Stomach (tissue), 9 donors: Measurements from ENCODE around the gene OBSL1. TPM values are rescaled to one million over a fixed set of nuclear protein-coding genes. Genes with fewer than 3 reads are reported as not detected.

Experiments used
- DNase-seq, 2 donors: peaks; one replicate each; pipeline versions ENCODE4 v3.0.0 to v3.0.0-alpha.2; 2013 to 2019
- H3K27ac ChIP-seq, 5 donors: fragments of 200-600 bp in 4 of 5; sonication (generic) in 4 of 5; one replicate each; pipeline ENCODE4 v1.5.1; 2013 to 2019; ENCODE audit warnings: mild to moderate bottlenecking in 1 of 5, moderate library complexity in 1 of 5
- H3K27me3 ChIP-seq, 3 donors: fragments of 200-600 bp; sonication (generic); one replicate each; pipeline ENCODE4 v1.5.1; 2017 to 2019; ENCODE audit warnings: mixed run types in 1 of 3
- H3K36me3 ChIP-seq, 4 donors: fragments of 200-600 bp; sonication (generic); 1 replicate in 3 of 4; 2 replicates in 1 of 4; pipeline ENCODE4 v1.5.1; 2016 to 2019
- H3K4me1 ChIP-seq, 4 donors: fragments of 200-600 bp; sonication (generic); one replicate each; pipeline ENCODE4 v1.5.1; 2016 to 2019
- H3K4me3 ChIP-seq, 4 donors: fragments of 200-600 bp; sonication (generic) in 3 of 4; one replicate each; pipeline ENCODE4 v1.5.1; 2016 to 2019; ENCODE audit warnings: mild to moderate bottlenecking in 1 of 4
- H3K9me3 ChIP-seq, 4 donors: fragments of 200-600 bp; sonication (generic); one replicate each; pipeline ENCODE4 v1.5.1; 2016 to 2019
- CTCF ChIP-seq, 7 experiments: fragments of 450-650 bp in 4 of 7; fragments of 200-600 bp in 3 of 7; sonication (generic) in 3 of 7; IDR thresholded peaks; one replicate each; pipeline ENCODE4 v1.5.1; 2016 to 2019; ENCODE audit warnings: antibody characterized with exemption in 7 of 7, control low read depth in 2 of 7, mild to moderate bottlenecking in 1 of 7
- EP300 ChIP-seq: sonication (generic); formaldehyde crosslinking; IDR thresholded peaks from one replicate; pipeline ENCODE4 v1.6.1; 2017; ENCODE audit warnings: antibody characterized with exemption
- POLR2A ChIP-seq, 4 donors: fragments of 450-650 bp; IDR thresholded peaks; one replicate each; pipeline ENCODE4 v1.6.1; 2016; ENCODE audit warnings: antibody characterized with exemption in 4 of 4, control low read depth in 2 of 4, mild to moderate bottlenecking in 1 of 4, moderate library complexity in 1 of 4
- POLR2AphosphoS5 ChIP-seq, 3 donors: sonication (generic); formaldehyde crosslinking; IDR thresholded peaks; one replicate each; pipeline ENCODE4 v1.6.1; 2016; ENCODE audit warnings: antibody characterized with exemption in 3 of 3
- WGBS, 5 donors: extraction: QIAGEN DNeasy Blood & Tissue Kit in 3 of 5; methylation state at CpG; one replicate each; pipeline versions ENCODE4 v1.1.5 to v1.1.7; 2013 to 2018; 5-methylcytosine and 5-hydroxymethylcytosine counted together
- intact Hi-C: fragments of 100-400 bp; cut with DNase I; formaldehyde crosslinking; loops from one replicate; pipeline ENCODE4 v1.15.1; 2023; ENCODE audit warnings: low total_unique reads
- polyA plus RNA-seq, 3 donors: library from polyadenylated mRNA; stranded (reverse); fragments of 200-250 nt; gene quantifications; one replicate each; pipeline ENCODE4 v1.2.3, GENCODE V29; 2013
- total RNA-seq, 5 donors: library from RNA; depleted of rRNA; stranded (reverse); fragments of >200 nt; gene quantifications; one replicate each; pipeline versions ENCODE4 v1.1.0 to v1.2.3, GENCODE V29; 2014 to 2016
- donor health status: healthy with polysubstance abuse.
- donor health status: Bipolar disorder and iron deficiency.
- donor health status: healthy.

Gene OBSL1
- total and polyA plus RNA-seq, 8 donors = 19.8 to 62.1 (median 41.5) TPM

GRCh38 chr2:219566640-219567039 lies 4.7 kb downstream of the OBSL1 start:
- Histone ChIP-seq H3K27ac (no peak overlapping the region), H3K4me1 (peaks cover 3 to 17% (median 15%) of the 10 kb centered on the region in 4 donors), H3K36me3 (peaks cover 0 to 63% (median 31%) of the 10 kb centered on the region in 4 donors), H3K9me3 (no peaks in the 10 kb centered on the region), H3K4me3 (no peak overlapping the region), H3K27me3 (peaks cover 0 to 21% (median 11%) of the 10 kb centered on the region in 3 donors)
- intact Hi-C loops = no loop called here
- TF ChIP-seq POLR2AphosphoS5 (IDR thresholded peaks at IDR 0.05) (no peak), POLR2A (IDR thresholded peaks at IDR 0.05) (no peak), CTCF (IDR thresholded peaks at IDR 0.05) (no peak), EP300 (no peak)
- 85 to 95% (median 90%) methylated on average over 7 to 11 of the region's 11 CpGs for WGBS, 5 donors
- no peak for DNase-seq

- H3K36me3 ChIP-seq = peaks cover 0 to 64% (median 31%) of the 10 kb centered on the region in 4 donors
- DNase-seq = no peak
- no peak overlapping the region for H3K4me3 ChIP-seq
- intact Hi-C loops = no loop called here
- peaks cover 0 to 8% (median 5%) of the 10 kb centered on the region in 3 donors for H3K27me3 ChIP-seq
- TF ChIP-seq POLR2AphosphoS5 (IDR thresholded peaks at IDR 0.05) (no peak), POLR2A (IDR thresholded peaks at IDR 0.05) (no peak), EP300 (no peak), CTCF (IDR thresholded peaks at IDR 0.05) (no peak)
- WGBS, 5 donors = 83 to 91% (median 87%) methylated on average over 18 to 21 of the region's 21 CpGs
- H3K27ac ChIP-seq = no peak overlapping the region
- H3K4me1 ChIP-seq = peaks cover 0 to 12% (median 9%) of the 10 kb centered on the region in 4 donors
- H3K9me3 ChIP-seq = no peaks in the 10 kb centered on the region
Measured at GRCh38 chr2:219565130-219566080, 5.9 kb downstream of the OBSL1 start.

- 87 to 93% (median 90%) methylated on average over 19 to 20 of the region's 20 CpGs for WGBS, 5 donors
- no peak for DNase-seq
- no peaks in the 10 kb centered on the region for H3K27me3 ChIP-seq
Measured at GRCh38 chr2:219563271-219563928, 7.9 kb downstream of the OBSL1 start.

More at GRCh38 chr2:219563271-219563928, 7.9 kb downstream of the OBSL1 start:
- TF ChIP-seq POLR2A (IDR thresholded peaks at IDR 0.05) (no peak), POLR2AphosphoS5 (IDR thresholded peaks at IDR 0.05) (no peak), CTCF (IDR thresholded peaks at IDR 0.05) (no peak), EP300 (no peak)
- intact Hi-C loops = no loop called here
- Histone ChIP-seq H3K36me3 (peaks cover 0 to 64% (median 31%) of the 10 kb centered on the region in 4 donors), H3K9me3 (no peaks in the 10 kb centered on the region), H3K27ac (no peak overlapping the region), H3K4me1 (peaks cover 0 to 8% (median 0%) of the 10 kb centered on the region in 4 donors), H3K4me3 (no peak overlapping the region)
